Measurements from ENCODE around the gene REL. TPM values are rescaled to one million over a fixed set of nuclear protein-coding genes. Genes with fewer than 3 reads are reported as not detected.
A peak's percentile ranks its signal among the peaks of the same experiment; 100 is the strongest.
"Not testable (repeated sequence)": the region's sequence is repeated elsewhere in the genome, so short reads cannot be mapped to it uniquely, and the experiment has no call there.

The REL gene
- total RNA-seq, 1 donor from 2014 or later: 123 TPM

- peaks cover 5% of the 10 kb centered on the region for H3K36me3 Mint-ChIP-seq (ENCODE audit: low read depth)
- H3K27me3 Mint-ChIP-seq (ENCODE audit: low read depth): no peaks in the 10 kb centered on the region
- no peak for DNase-seq (ENCODE audit: low spot score)
- H3K4me1 Mint-ChIP-seq (ENCODE audit: low read depth): peaks cover 35% of the 10 kb centered on the region
- no peak overlapping the region for H3K27ac Mint-ChIP-seq
- intact Hi-C loops (cut with micrococcal nuclease): no loop called here
- no peak overlapping the region for H3K4me3 Mint-ChIP-seq (ENCODE audit: low read depth)
- H3K9me3 Mint-ChIP-seq: peaks cover 7% of the 10 kb centered on the region
Observed at GRCh38 chr2:60875520-60875919, 5.9 kb upstream of the REL start.

DNA sequence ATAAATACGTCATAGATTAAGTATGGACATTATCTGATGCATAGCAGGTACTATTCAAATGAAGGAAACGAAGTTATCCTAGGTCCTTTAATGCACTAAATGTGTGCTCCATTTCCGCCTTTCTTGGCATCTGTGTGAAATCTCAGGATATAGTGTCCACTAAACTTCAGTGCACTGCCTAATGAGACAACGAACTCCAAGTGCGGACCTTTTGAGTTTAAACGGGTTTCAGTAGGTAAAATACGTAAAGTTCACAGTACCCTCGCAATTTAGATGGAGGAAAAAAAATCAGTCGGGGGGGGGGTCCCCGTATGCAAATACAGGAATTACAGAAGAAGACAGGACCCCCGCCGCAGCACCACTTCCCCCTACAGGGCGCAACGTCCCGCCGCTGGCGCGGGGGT, 729 bp upstream of the REL start:
- intact Hi-C loops (cut with micrococcal nuclease): loop anchor here (1.0 to 5.0 kb wide), 6 partner anchors 8 to 657 kb away; partner anchors contain the start of genes PEX13 and XPO1
- H3K27ac Mint-ChIP-seq: peak overlapping the region; percentile 88

DNA sequence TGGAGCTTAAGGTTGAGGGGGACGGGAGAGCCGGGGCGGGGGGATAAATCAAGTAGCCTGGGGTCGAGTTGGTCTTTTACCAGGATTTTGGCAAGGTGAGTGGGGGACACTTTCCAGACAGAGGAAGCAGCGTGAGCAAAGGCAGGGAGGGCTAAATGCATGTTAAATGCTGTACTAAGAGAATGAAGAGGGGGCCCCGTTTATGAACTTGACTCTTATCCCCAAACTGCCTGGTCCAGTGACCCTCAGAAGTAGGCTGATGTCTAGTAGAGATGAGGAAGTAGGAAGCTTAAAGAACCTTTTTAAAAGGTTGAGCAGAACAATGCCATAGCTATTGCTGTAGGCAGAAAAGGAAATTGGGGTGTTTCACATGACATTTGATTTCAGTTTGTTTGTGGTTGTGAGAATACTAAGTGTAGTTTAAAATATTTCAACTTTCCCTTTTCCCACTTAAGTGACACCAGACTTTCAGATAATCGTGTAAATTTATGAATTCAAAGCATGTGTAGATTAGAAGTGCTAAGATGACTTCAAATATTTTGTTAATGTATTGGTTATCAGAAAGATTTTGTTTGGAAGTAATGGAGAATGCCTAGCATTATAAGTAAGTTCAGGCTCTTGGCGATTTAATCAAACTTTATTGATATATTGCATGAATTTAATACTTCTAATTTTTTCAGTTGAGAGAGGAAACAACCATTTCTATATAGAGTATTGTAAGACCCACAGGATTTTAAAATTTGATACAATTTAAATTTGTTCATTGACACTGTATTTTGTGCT, 1.8 kb downstream of the REL start:
- DNase-seq (ENCODE audit: low spot score): peak; percentile 19
- Mint-ChIP-seq H3K4me1 (ENCODE audit: low read depth) (peaks cover 32% of the 10 kb centered on the region), H3K9me3 (no peaks in the 10 kb centered on the region), H3K27me3 (ENCODE audit: low read depth) (no peaks in the 10 kb centered on the region), H3K36me3 (ENCODE audit: low read depth) (peaks cover 55% of the 10 kb centered on the region), H3K4me3 (ENCODE audit: low read depth) (peak overlapping the region; percentile 99), H3K27ac (peak overlapping the region; percentile 97)
- intact Hi-C loops (cut with micrococcal nuclease): loop anchor here (1.0 to 5.0 kb wide), 4 partner anchors 8 to 654 kb away; partner anchors contain the start of genes PAPOLG and XPO1

More for the DNA sequence above, 729 bp upstream of the REL start:
- Mint-ChIP-seq H3K9me3 (peaks cover 2% of the 10 kb centered on the region), H3K4me1 (ENCODE audit: low read depth) (peaks cover 21% of the 10 kb centered on the region), H3K27me3 (ENCODE audit: low read depth) (no peaks in the 10 kb centered on the region), H3K36me3 (ENCODE audit: low read depth) (peaks cover 39% of the 10 kb centered on the region), H3K4me3 (ENCODE audit: low read depth) (peak overlapping the region; percentile 79)
- DNase-seq (ENCODE audit: low spot score): no peak

DNA sequence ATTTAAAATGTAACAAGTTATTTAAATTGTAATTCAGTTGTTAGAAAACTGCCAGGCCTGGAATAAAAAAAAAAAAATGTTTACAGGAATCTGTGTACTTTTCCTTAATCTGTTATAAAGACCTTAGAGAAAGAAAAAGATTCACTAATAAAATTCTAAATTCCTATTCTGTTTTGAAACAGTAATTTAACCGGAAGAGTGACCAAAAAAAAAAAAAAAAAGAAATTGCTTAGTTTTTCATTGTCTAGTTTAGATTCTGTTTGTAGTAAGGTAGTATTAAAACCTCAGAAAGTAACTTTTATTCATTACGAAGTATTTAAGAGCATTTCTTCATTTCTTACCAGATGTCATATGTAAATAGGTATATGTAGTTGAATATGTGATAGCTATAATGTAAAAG, 2.5 kb downstream of the REL start:
- Mint-ChIP-seq H3K27ac (peak overlapping the region; percentile 97), H3K27me3 (ENCODE audit: low read depth) (no peaks in the 10 kb centered on the region), H3K9me3 (peaks cover under 1% of the 10 kb centered on the region), H3K4me3 (ENCODE audit: low read depth) (peak overlapping the region; percentile 99), H3K36me3 (ENCODE audit: low read depth) (peaks cover 62% of the 10 kb centered on the region), H3K4me1 (ENCODE audit: low read depth) (peaks cover 38% of the 10 kb centered on the region)
- DNase-seq (ENCODE audit: low spot score): no peak
- intact Hi-C loops (cut with micrococcal nuclease): loop anchor here (1.0 to 5.0 kb wide), 4 partner anchors 7 to 653 kb away; partner anchors contain the start of genes PAPOLG and XPO1

- H3K4me1 Mint-ChIP-seq (ENCODE audit: low read depth): peaks cover 45% of the 10 kb centered on the region
- H3K36me3 Mint-ChIP-seq (ENCODE audit: low read depth): peaks cover 71% of the 10 kb centered on the region
- H3K27me3 Mint-ChIP-seq (ENCODE audit: low read depth): no peaks in the 10 kb centered on the region
- intact Hi-C loops (cut with micrococcal nuclease): loop anchor here (5.0 kb wide), 1 partner anchor 653 kb away; the partner anchor contains the start of gene XPO1
- H3K27ac Mint-ChIP-seq: peak overlapping the region; percentile 86
- peaks cover 4% of the 10 kb centered on the region for H3K9me3 Mint-ChIP-seq
- DNase-seq (ENCODE audit: low spot score): no peak
- peak overlapping the region; percentile 88 for H3K4me3 Mint-ChIP-seq (ENCODE audit: low read depth)
Observed at GRCh38 chr2:60884800-60885199, 3.4 kb downstream of the REL start.

DNA sequence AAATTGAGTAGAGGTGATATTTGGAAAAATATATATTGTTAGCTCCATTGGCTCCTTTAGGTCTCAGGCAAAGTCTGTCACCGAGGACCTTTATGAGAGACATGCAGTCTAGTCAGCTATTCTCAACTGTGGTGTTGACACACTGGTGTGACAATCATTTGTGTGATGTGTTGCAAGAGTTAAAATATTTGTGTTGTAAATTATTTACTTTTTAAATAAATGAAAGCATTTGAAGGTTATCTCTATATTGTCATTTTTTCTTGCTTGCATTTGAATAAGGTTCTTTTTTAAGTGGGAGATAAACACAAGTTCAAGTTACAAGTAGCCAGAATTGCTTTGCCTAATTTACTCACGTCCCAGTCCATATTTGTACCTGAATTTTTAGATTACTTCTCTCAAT, 4.3 kb downstream of the REL start:
- Mint-ChIP-seq H3K9me3 (peaks cover 4% of the 10 kb centered on the region), H3K27me3 (ENCODE audit: low read depth) (no peaks in the 10 kb centered on the region), H3K4me3 (ENCODE audit: low read depth) (peak overlapping the region; percentile 88), H3K27ac (peak overlapping the region; percentile 86), H3K36me3 (ENCODE audit: low read depth) (peaks cover 80% of the 10 kb centered on the region), H3K4me1 (ENCODE audit: low read depth) (peaks cover 45% of the 10 kb centered on the region)
- DNase-seq (ENCODE audit: low spot score): no peak
- intact Hi-C loops (cut with micrococcal nuclease): no loop called here

- no peak for DNase-seq (ENCODE audit: low spot score)
- H3K27ac Mint-ChIP-seq: peak overlapping the region; percentile 38
- peaks cover 87% of the 10 kb centered on the region for H3K36me3 Mint-ChIP-seq (ENCODE audit: low read depth)
- no peaks in the 10 kb centered on the region for H3K27me3 Mint-ChIP-seq (ENCODE audit: low read depth)
- peaks cover 4% of the 10 kb centered on the region for H3K9me3 Mint-ChIP-seq
- H3K4me3 Mint-ChIP-seq (ENCODE audit: low read depth): peak overlapping the region; percentile 71
- H3K4me1 Mint-ChIP-seq (ENCODE audit: low read depth): peaks cover 55% of the 10 kb centered on the region
- intact Hi-C loops (cut with micrococcal nuclease): no loop called here
Observed at GRCh38 chr2:60886991-60887390, 5.6 kb downstream of the REL start.

GRCh38 chr2:60888853-60889252, 7.5 kb downstream of the REL start:
- DNase-seq (ENCODE audit: low spot score): no peak
- peak overlapping the region; percentile 78 for H3K27ac Mint-ChIP-seq
- peak overlapping the region; percentile 70 for H3K4me3 Mint-ChIP-seq (ENCODE audit: low read depth)
- H3K27me3 Mint-ChIP-seq (ENCODE audit: low read depth): no peaks in the 10 kb centered on the region
- intact Hi-C loops (cut with micrococcal nuclease): no loop called here
- peaks cover 58% of the 10 kb centered on the region for H3K4me1 Mint-ChIP-seq (ENCODE audit: low read depth)
- peaks cover 84% of the 10 kb centered on the region for H3K36me3 Mint-ChIP-seq (ENCODE audit: low read depth)
- H3K9me3 Mint-ChIP-seq: peaks cover 4% of the 10 kb centered on the region

DNA sequence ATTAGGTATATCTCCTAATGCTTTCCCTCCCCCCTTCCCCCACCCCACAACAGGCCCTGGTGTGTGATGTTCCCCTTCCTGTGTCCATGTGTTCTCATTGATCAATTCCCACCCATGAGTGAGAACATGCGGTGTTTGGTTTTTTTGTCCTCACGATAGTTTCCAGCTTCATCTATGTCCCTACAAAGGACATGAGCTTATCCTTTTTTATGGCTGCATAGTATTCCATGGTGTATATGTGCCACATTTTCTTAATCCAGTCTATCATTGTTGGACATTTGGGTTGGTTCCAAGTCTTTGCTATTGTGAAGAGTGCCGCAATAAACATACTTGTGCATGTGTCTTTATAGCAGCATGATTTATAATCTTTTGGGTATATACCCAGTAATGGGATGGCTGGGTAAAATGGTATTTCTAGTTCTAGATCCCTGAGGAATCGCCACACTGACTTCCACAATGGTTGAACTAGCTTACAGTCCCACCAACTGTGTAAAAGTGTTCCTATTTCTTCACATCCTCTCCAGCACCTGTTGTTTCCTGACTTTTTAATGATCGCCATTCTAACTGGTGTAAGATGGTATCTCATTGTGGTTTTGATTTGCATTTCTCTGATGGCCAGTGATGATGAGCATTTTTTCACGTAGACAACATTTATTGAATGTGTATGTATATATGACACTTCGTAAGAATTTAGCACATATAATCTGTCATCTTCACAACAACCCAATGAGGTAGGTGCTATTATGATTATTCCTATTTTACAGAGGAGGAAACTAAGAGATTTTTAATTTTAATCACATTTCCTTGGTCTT, 8.4 kb downstream of the REL start:
- H3K4me3 Mint-ChIP-seq (ENCODE audit: low read depth): peak overlapping the region; percentile 60
- H3K9me3 Mint-ChIP-seq; intact Hi-C loops (cut with micrococcal nuclease); DNase-seq (ENCODE audit: low spot score); H3K27me3 Mint-ChIP-seq (ENCODE audit: low read depth): not testable (repeated sequence)
- H3K27ac Mint-ChIP-seq: peak overlapping the region; percentile 52
- peaks cover 61% of the 10 kb centered on the region for H3K4me1 Mint-ChIP-seq (ENCODE audit: low read depth)
- peaks cover 86% of the 10 kb centered on the region for H3K36me3 Mint-ChIP-seq (ENCODE audit: low read depth)

DNA sequence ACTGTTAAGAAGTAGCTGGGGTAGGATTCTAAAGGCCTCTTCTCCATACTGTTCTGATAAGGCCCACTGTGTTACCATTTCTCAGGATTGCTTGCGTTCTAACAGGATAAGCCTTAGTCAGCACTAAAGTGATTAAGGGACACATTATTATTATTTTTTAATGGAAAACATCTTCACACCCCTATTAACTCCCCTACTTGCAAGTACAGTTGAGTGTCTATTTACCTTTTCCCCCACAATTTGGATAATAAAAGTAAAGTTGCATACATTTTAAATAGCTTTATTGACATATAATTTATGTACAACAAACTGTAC, 9.0 kb downstream of the REL start:
- H3K4me1 Mint-ChIP-seq (ENCODE audit: low read depth): peaks cover 61% of the 10 kb centered on the region
- H3K27ac Mint-ChIP-seq: peak overlapping the region; percentile 77
- H3K36me3 Mint-ChIP-seq (ENCODE audit: low read depth): peaks cover 84% of the 10 kb centered on the region
- DNase-seq (ENCODE audit: low spot score): no peak
- H3K4me3 Mint-ChIP-seq (ENCODE audit: low read depth): peak overlapping the region; percentile 60
- H3K27me3 Mint-ChIP-seq (ENCODE audit: low read depth): no peaks in the 10 kb centered on the region
- intact Hi-C loops (cut with micrococcal nuclease): no loop called here
- H3K9me3 Mint-ChIP-seq: peaks cover 4% of the 10 kb centered on the region

- Mint-ChIP-seq H3K4me1 (ENCODE audit: low read depth) (peaks cover 57% of the 10 kb centered on the region), H3K36me3 (ENCODE audit: low read depth) (peaks cover 79% of the 10 kb centered on the region), H3K27me3 (ENCODE audit: low read depth) (no peaks in the 10 kb centered on the region), H3K9me3 (peaks cover 4% of the 10 kb centered on the region), H3K27ac (peak overlapping the region; percentile 77), H3K4me3 (ENCODE audit: low read depth) (peak overlapping the region; percentile 71)
- no peak for DNase-seq (ENCODE audit: low spot score)
- intact Hi-C loops (cut with micrococcal nuclease): loop anchor here (1.0 kb wide), 2 partner anchors 8 kb away; no protein-coding TSS in a partner anchor
Observed at GRCh38 chr2:60891180-60891579, 9.8 kb downstream of the REL start.

- Mint-ChIP-seq H3K9me3 (no peaks in the 10 kb centered on the region), H3K36me3 (ENCODE audit: low read depth) (peaks cover 85% of the 10 kb centered on the region), H3K27ac (peak overlapping the region; percentile 94), H3K4me1 (ENCODE audit: low read depth) (peaks cover 44% of the 10 kb centered on the region), H3K4me3 (ENCODE audit: low read depth) (no peak overlapping the region), H3K27me3 (ENCODE audit: low read depth) (no peaks in the 10 kb centered on the region)
- intact Hi-C loops (cut with micrococcal nuclease): loop anchor here (5.0 kb wide), 1 partner anchor 79 kb away; no protein-coding TSS in a partner anchor
- DNase-seq (ENCODE audit: low spot score): no peak
Observed at GRCh38 chr2:60898567-60898966, 17.2 kb downstream of the REL start.
